A549 (cell line): Measurements from ENCODE around the gene MAPKAP1. TPM values are rescaled to one million over a fixed set of nuclear protein-coding genes. Genes with fewer than 3 reads are reported as not detected.

Experiments
- ATAC-seq, 2 experiments: fragments of 200-7000 bp in 1 of 2; fragments of >200 bp in 1 of 2; cut with Nextera tagmentation in 1 of 2; cut with Tn5 transposase in 1 of 2; 3 replicates each; pipeline versions ENCODE4 v1.8.0 to v1.9.1; 2018 to 2020; ENCODE audit warnings: mild to moderate bottlenecking in 1 of 2, moderate library complexity in 1 of 2
- CTCF ChIA-PET: fragments of 300-600 bp; sonication (Branson Sonifier 250); formaldehyde crosslinking; extraction: SDS; loops from one replicate; lab custom pipeline; 2021; ENCODE audit warnings: antibody characterized with exemption, inconsistent platforms; lab: Yijun Ruan, JAX
- POLR2A ChIA-PET: fragments of 350-600 bp; formaldehyde crosslinking; extraction: SDS; loops from one replicate; lab custom pipeline; 2021; ENCODE audit warnings: antibody characterized with exemption, inconsistent platforms; lab: Yijun Ruan, JAX
- DNase-seq, 2 experiments: peaks; one replicate each; pipeline versions ENCODE4 v3.0.0 to v3.0.0-alpha.2; 2011 to 2016; ENCODE audit warnings: low read depth in 1 of 2, low spot score in 1 of 2
- FAIRE-seq: peaks from 2 replicates; lab custom pipeline; 2011; peaks lifted over from hg19 to GRCh38; lab: Jason Lieb, UNC
- H3K27ac ChIP-seq, 2 experiments: fragments of >200 bp; sonication (Bioruptor Twin); formaldehyde crosslinking; 3 replicates each; pipeline ENCODE4 v1.5.1; 2016 to 2017
- H3K4me1 ChIP-seq: fragments of >200 bp; sonication (Bioruptor Twin); formaldehyde crosslinking; 3 replicates; pipeline ENCODE4 v1.6.1; 2016
- H3K4me2 ChIP-seq: fragments of >200 bp; sonication (Bioruptor Twin); formaldehyde crosslinking; 3 replicates; pipeline ENCODE4 v1.6.1; 2016
- H3K4me3 ChIP-seq: fragments of >200 bp; sonication (Bioruptor Twin); formaldehyde crosslinking; 3 replicates; pipeline ENCODE4 v1.5.1; 2016
- H3K9me3 ChIP-seq: fragments of >200 bp; sonication (Bioruptor Twin); formaldehyde crosslinking; 3 replicates; pipeline ENCODE4 v1.6.1; 2016
- ATOH8 ChIP-seq: fragments of 250-450 bp; sonication (Bioruptor Pico); IDR thresholded peaks from 2 replicates; pipeline ENCODE4 v1.5.0; 2020; ENCODE audit warnings: low read depth, mild to moderate bottlenecking, moderate library complexity
- CHD4 ChIP-seq: fragments of 200-600 bp; sonication (generic); IDR thresholded peaks from 2 replicates; pipeline ENCODE4 v1.6.1; 2016; ENCODE audit warnings: antibody characterized with exemption, mild to moderate bottlenecking, borderline replicate concordance
- EHF ChIP-seq: fragments of 250-450 bp; sonication (Bioruptor Pico); IDR thresholded peaks from 2 replicates; pipeline ENCODE4 v1.5.0; 2020; ENCODE audit warnings: mild to moderate bottlenecking
- EHMT2 ChIP-seq: fragments of 200-600 bp; sonication (generic); IDR thresholded peaks from 2 replicates; pipeline ENCODE4 v1.6.1; 2016; ENCODE audit warnings: antibody characterized with exemption, low read depth, mild to moderate bottlenecking, moderate library complexity
- ELK1 ChIP-seq: fragments of 150-350 bp; IDR thresholded peaks from 2 replicates; pipeline ENCODE4 v1.6.1; 2014; ENCODE audit warnings: low read depth, mild to moderate bottlenecking, low read length
- FOSL2 ChIP-seq, 2 experiments: fragments of 450-650 bp in 1 of 2; fragments of >200 bp in 1 of 2; sonication (Bioruptor Twin) in 1 of 2; formaldehyde crosslinking; IDR thresholded peaks; 2 replicates each; pipeline versions ENCODE4 v1.5.0 to v1.6.1; 2016 to 2020; ENCODE audit warnings: mild to moderate bottlenecking in 1 of 2, moderate library complexity in 1 of 2
- GATA3 ChIP-seq: IDR thresholded peaks from 2 replicates; pipeline ENCODE4 v1.6.1; 2012; ENCODE audit warnings: borderline replicate concordance
- HDAC2 ChIP-seq: fragments of 200-600 bp; sonication (generic); IDR thresholded peaks from 2 replicates; pipeline ENCODE4 v1.6.1; 2016
- HEYL ChIP-seq: fragments of 250-450 bp; sonication (Bioruptor Pico); IDR thresholded peaks from 2 replicates; pipeline ENCODE4 v1.8.0; 2021; ENCODE audit warnings: mild to moderate bottlenecking, moderate library complexity
- HOXB5 ChIP-seq: fragments of 250-450 bp; sonication (Bioruptor Pico); IDR thresholded peaks from 2 replicates; pipeline ENCODE4 v1.5.0; 2020; ENCODE audit warnings: mild to moderate bottlenecking, moderate library complexity
- JUN ChIP-seq, 2 experiments: fragments of >200 bp; sonication (Bioruptor Twin); formaldehyde crosslinking; IDR thresholded peaks; 2 replicates in 1 of 2; 3 replicates in 1 of 2; pipeline ENCODE4 v1.6.1; 2016 to 2017
- NFE2L2 ChIP-seq: fragments of 150-350 bp; conservative IDR thresholded peaks from 2 replicates; pipeline ENCODE4 v1.6.1; 2014; ENCODE audit warnings: low read length
- NPAS2 ChIP-seq: fragments of 250-450 bp; sonication (Bioruptor Pico); IDR thresholded peaks from 2 replicates; pipeline ENCODE4 v1.8.0; 2022; ENCODE audit warnings: mild to moderate bottlenecking, moderate library complexity, borderline replicate concordance
- RARB ChIP-seq: fragments of 250-450 bp; sonication (Bioruptor Pico); IDR thresholded peaks from 2 replicates; pipeline ENCODE4 v1.8.0; 2021; ENCODE audit warnings: mild to moderate bottlenecking, moderate library complexity
- RCOR1 ChIP-seq: fragments of 150-350 bp; IDR thresholded peaks from 2 replicates; pipeline ENCODE4 v1.6.1; 2014; ENCODE audit warnings: antibody characterized with exemption, low read length, low read depth
- RFX5 ChIP-seq: fragments of 450-650 bp; IDR thresholded peaks from 2 replicates; pipeline ENCODE4 v1.7.1; 2014; ENCODE audit warnings: antibody characterized with exemption, mild to moderate bottlenecking, moderate library complexity
- RNF2 ChIP-seq: fragments of 200-600 bp; sonication (generic); IDR thresholded peaks from 2 replicates; pipeline ENCODE4 v1.6.1; 2016; ENCODE audit warnings: low read depth, mild to moderate bottlenecking, antibody characterized with exemption, moderate library complexity, borderline replicate concordance
- ZC3H11A ChIP-seq: fragments of 450-650 bp; IDR thresholded peaks from 2 replicates; pipeline ENCODE4 v1.6.1; 2014; ENCODE audit warnings: antibody characterized with exemption, mild to moderate bottlenecking
- ZNF302 ChIP-seq: fragments of 250-450 bp; sonication (Bioruptor Pico); IDR thresholded peaks from 2 replicates; pipeline ENCODE4 v1.9.0; 2021; ENCODE audit warnings: inconsistent platforms, mild to moderate bottlenecking, moderate library complexity
- ZSCAN20 ChIP-seq: fragments of 250-450 bp; sonication (Bioruptor Pico); IDR thresholded peaks from 2 replicates; pipeline ENCODE4 v1.8.0; 2022; ENCODE audit warnings: mild to moderate bottlenecking, moderate library complexity
- WGBS: methylation state at CpG from one replicate; pipeline ENCODE4 v1.1.6; 2017; ENCODE audit errors: missing lambda C conversion rate; 5-methylcytosine and 5-hydroxymethylcytosine counted together
- polyA plus RNA-seq, 4 experiments: library from polyadenylated mRNA; depleted of rRNA in 3 of 4; stranded (reverse); fragments of >200 nt; fragmentation: RNase III in 1 of 4; extraction: RNeasy Plus Mini Kit Qiagen cat#74134 plus additional on column Dnase treatment in 1 of 4; gene quantifications; 2 replicates in 3 of 4; 3 replicates in 1 of 4; pipeline ENCODE4 v1.2.3, GENCODE V29; 2011 to 2017
- TF ChIP-seq, protein P1 (sequence below): fragments of >200 bp; sonication (Bioruptor Twin); formaldehyde crosslinking; IDR thresholded peaks from 3 replicates; pipeline ENCODE4 v1.6.1; 2016
- TF ChIP-seq, protein P2 (sequence below): fragments of 200-600 bp; sonication (generic); IDR thresholded peaks from 2 replicates; pipeline ENCODE4 v1.6.1; 2016; ENCODE audit warnings: antibody characterized with exemption, mild to moderate bottlenecking, moderate library complexity
- TF ChIP-seq, protein P3 (sequence below): fragments of >200 bp; sonication (Bioruptor Twin); formaldehyde crosslinking; IDR thresholded peaks from 2 replicates; pipeline ENCODE4 v1.6.1; 2016

MAPKAP1 gene
- polyA plus RNA-seq, 2 of the 4 experiments (the other 2 are of a cell fraction) = 49.9 to 119 TPM

DNA sequence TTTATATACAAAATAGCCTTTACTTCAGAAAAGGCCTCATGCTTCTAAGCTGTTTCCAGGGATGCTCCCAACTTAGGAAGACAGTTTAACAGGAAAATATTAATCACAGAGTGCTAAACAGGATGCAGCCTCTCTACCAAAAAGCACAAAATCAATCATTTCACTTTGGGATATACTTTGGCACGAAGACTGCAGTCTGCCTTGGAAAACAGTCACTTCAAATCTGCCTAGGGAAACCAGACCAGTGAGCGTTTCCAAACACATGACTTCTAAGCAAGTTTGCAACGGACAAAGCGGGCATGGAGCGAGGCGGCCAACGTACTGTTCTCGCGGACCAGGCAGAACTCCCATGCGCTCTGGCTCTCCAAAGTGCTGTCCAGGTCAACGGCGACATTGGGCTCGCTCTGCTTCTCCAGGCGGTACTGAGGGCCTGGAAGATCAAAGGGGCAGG lies 201.0 kb downstream of the MAPKAP1 start:
- Histone ChIP-seq H3K4me1 (no peaks in the 10 kb centered on the region), H3K4me2 (no peak overlapping the region), H3K27ac (no peak overlapping the region), H3K9me3 (no peaks in the 10 kb centered on the region), H3K4me3 (no peak overlapping the region)
- ATAC-seq (no peak), DNase-seq (no peak), FAIRE-seq (no peak)
- TF ChIP-seq CHD4 (no peak), ZC3H11A (no peak), FOSL2 (IDR thresholded peaks at IDR 0.05) (no peak), FOSL2 (CRISPR knock-in tag; IDR thresholded peaks at IDR 0.05) (no peak), NPAS2 (CRISPR knock-in tag) (no peak), ATOH8 (CRISPR knock-in tag) (no peak), ELK1 (no peak), ZSCAN20 (no peak), HDAC2 (no peak), RARB (CRISPR knock-in tag) (no peak), HEYL (CRISPR knock-in tag) (no peak), RNF2 (no peak), NFE2L2 (no peak), JUN (IDR thresholded peaks at IDR 0.05) (no peak), RFX5 (no peak), RCOR1 (no peak)
- TF ChIP-seq, protein P1, sequence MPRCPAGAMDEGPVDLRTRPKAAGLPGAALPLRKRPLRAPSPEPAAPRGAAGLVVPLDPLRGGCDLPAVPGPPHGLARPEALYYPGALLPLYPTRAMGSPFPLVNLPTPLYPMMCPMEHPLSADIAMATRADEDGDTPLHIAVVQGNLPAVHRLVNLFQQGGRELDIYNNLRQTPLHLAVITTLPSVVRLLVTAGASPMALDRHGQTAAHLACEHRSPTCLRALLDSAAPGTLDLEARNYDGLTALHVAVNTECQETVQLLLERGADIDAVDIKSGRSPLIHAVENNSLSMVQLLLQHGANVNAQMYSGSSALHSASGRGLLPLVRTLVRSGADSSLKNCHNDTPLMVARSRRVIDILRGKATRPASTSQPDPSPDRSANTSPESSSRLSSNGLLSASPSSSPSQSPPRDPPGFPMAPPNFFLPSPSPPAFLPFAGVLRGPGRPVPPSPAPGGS = no peak
- TF ChIP-seq, protein P2, sequence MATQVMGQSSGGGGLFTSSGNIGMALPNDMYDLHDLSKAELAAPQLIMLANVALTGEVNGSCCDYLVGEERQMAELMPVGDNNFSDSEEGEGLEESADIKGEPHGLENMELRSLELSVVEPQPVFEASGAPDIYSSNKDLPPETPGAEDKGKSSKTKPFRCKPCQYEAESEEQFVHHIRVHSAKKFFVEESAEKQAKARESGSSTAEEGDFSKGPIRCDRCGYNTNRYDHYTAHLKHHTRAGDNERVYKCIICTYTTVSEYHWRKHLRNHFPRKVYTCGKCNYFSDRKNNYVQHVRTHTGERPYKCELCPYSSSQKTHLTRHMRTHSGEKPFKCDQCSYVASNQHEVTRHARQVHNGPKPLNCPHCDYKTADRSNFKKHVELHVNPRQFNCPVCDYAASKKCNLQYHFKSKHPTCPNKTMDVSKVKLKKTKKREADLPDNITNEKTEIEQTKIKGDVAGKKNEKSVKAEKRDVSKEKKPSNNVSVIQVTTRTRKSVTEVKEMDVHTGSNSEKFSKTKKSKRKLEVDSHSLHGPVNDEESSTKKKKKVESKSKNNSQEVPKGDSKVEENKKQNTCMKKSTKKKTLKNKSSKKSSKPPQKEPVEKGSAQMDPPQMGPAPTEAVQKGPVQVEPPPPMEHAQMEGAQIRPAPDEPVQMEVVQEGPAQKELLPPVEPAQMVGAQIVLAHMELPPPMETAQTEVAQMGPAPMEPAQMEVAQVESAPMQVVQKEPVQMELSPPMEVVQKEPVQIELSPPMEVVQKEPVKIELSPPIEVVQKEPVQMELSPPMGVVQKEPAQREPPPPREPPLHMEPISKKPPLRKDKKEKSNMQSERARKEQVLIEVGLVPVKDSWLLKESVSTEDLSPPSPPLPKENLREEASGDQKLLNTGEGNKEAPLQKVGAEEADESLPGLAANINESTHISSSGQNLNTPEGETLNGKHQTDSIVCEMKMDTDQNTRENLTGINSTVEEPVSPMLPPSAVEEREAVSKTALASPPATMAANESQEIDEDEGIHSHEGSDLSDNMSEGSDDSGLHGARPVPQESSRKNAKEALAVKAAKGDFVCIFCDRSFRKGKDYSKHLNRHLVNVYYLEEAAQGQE = no peak
- TF ChIP-seq, protein P3, sequence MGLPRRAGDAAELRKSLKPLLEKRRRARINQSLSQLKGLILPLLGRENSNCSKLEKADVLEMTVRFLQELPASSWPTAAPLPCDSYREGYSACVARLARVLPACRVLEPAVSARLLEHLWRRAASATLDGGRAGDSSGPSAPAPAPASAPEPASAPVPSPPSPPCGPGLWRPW = no peak
- WGBS = 95% methylated on average over 14 of the region's 14 CpGs
- ChIA-PET POLR2A (no interaction called here), CTCF (interaction anchor here (0.9 kb wide), 1 partner anchor 53 kb away, joined by 3 read pairs; no protein-coding TSS in a partner anchor)

DNA sequence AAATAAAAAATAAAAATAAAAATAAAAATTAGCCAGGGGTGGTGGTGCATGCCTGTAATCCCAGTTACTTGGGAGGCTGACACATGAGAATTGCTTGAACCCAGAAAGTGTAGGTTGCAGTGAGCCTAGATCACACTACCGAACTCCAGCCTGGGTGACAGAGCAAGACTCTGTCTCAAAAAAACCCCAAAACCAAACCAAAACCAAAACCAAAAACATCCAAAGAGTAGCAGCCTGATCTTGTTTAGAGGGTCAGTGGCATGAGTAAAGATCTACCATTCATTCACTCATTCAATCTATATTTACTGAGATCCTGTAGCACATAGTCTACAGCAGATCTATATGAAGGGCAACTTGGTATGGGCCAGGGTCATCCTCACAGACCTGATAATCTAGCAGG lies 202.4 kb downstream of the MAPKAP1 start:
- no peak overlapping the region for H3K4me3 ChIP-seq
- H3K4me2 ChIP-seq = no peak overlapping the region
- FAIRE-seq (no peak), ATAC-seq (no peak), DNase-seq (no peak)
- no peak overlapping the region for H3K27ac ChIP-seq
- WGBS = 90% methylated on average over 1 of the region's 1 CpG
- no peaks in the 10 kb centered on the region for H3K9me3 ChIP-seq
- H3K4me1 ChIP-seq = no peaks in the 10 kb centered on the region
- POLR2A ChIA-PET = no interaction called here
- TF ChIP-seq EHF (CRISPR knock-in tag) (no peak), HEYL (CRISPR knock-in tag) (no peak), RCOR1 (no peak), ZNF302 (CRISPR knock-in tag) (no peak), GATA3 (no peak), EHMT2 (no peak), HOXB5 (CRISPR knock-in tag) (no peak)
- TF ChIP-seq, protein P3 = no peak
- CTCF ChIA-PET = no interaction called here
